ENCODE data around the gene CD300E.

DNA sequence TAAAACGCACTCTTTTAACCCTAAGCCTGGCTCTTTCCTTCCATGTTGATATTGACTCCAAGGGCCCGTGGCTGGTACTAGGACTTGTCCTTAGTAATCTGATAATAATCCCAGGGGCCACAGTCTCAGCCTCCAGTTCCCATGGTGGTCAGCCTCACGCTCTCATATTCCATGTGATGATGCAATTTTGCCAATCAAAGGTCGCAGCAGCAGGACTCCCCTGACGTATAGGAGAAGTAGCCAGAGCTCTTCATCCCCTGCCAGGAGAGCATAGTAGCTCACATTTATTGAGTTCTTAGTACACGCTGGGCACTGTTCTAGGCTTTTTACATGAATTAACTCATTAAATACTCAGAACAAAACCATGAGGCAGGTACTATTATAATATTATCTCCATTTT is 46.8 kb upstream of the CD300E start:
- TF ChIP-seq, protein P1, sequence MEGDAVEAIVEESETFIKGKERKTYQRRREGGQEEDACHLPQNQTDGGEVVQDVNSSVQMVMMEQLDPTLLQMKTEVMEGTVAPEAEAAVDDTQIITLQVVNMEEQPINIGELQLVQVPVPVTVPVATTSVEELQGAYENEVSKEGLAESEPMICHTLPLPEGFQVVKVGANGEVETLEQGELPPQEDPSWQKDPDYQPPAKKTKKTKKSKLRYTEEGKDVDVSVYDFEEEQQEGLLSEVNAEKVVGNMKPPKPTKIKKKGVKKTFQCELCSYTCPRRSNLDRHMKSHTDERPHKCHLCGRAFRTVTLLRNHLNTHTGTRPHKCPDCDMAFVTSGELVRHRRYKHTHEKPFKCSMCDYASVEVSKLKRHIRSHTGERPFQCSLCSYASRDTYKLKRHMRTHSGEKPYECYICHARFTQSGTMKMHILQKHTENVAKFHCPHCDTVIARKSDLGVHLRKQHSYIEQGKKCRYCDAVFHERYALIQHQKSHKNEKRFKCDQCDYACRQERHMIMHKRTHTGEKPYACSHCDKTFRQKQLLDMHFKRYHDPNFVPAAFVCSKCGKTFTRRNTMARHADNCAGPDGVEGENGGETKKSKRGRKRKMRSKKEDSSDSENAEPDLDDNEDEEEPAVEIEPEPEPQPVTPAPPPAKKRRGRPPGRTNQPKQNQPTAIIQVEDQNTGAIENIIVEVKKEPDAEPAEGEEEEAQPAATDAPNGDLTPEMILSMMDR (optimal IDR thresholded peaks at IDR 0.05 in 1 of 3, IDR thresholded peaks at IDR 0.05 in 1 of 3, conservative IDR thresholded peaks at IDR 0.05 in 1 of 3; ENCODE audit: extremely low read depth in 1 of 3, insufficient read depth in 2 of 3, low read length in 3 of 3) = no peak
- TF ChIP-seq EZH2 (IDR thresholded peaks at IDR 0.05; ENCODE audit: low read length) = no peak

Data from keratinocyte (primary cell).